Dedifferentiated amniotic fluid mesenchymal stem cell (primary cell): ENCODE data around the gene TIMM22.

ENCODE experiments used
- DNase-seq: peaks from one replicate; pipeline ENCODE4 v3.0.0-alpha.2; 2016; ENCODE audit errors: extremely low spot score

The TIMM22 gene

DNA sequence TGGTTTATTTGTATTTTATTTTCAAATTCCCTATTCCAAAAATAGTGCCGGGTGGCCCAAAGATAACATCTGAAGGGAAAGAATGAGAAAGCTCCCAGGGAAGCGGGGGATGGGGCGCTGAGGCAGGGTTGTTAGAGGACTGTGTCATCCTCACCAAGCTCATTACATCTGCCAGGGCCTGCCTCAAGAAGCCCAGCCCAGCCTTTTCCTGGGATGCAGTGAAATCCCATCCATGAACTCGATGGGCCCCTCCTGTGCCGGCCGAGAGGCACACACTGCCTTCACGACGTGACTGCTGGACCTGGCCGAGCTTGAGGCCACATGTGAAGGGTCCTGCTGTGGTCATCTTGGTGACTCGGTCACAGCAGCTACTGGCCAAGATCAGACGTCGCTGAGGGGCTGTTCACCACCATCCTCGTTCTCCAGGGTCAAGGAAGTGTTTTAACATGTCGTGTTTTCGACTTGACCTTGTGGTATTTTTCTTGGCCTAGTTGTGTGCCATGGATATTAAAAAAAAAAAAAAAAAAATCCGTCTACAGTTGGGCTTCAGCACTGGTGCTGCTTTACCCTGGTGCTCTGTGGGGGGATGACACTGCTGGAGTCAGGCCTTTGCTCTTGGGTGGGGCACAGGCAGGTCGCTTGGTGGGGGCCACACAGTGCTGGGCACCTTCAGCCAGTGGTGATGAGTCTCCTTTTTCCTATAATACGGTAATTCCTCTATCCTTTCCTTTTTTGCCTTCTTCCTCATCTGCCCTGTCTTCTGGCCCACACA is 4.9 kb downstream of the TIMM22 start:
- no peak for DNase-seq

GRCh38 chr17:1002412-1002753 is 5.5 kb downstream of the TIMM22 start:
- DNase-seq, result no peak

- peak; percentile 68 for DNase-seq
Measured at GRCh38 chr17:1002771-1003555, 6.0 kb downstream of the TIMM22 start.

DNA sequence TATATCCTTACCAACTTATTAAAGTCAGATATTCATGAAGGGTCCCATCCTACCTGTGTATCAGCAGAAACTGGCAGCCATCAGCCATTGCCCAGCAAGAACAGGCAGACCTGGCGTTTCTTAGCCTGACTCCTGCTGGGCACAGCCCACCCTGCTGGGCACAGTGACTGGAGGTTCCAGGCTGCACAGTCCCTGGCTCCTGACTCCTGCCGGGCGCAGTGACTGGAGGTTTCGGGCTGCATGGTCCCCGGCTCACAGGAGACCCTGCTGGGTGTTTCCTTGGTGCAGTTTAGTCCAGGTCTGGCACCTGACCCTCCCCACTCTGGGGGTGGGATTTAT is 6.7 kb downstream of the TIMM22 start:
- DNase-seq, result no peak

- no peak for DNase-seq
Measured at GRCh38 chr17:1003972-1004768, 7.2 kb downstream of the TIMM22 start.

DNA sequence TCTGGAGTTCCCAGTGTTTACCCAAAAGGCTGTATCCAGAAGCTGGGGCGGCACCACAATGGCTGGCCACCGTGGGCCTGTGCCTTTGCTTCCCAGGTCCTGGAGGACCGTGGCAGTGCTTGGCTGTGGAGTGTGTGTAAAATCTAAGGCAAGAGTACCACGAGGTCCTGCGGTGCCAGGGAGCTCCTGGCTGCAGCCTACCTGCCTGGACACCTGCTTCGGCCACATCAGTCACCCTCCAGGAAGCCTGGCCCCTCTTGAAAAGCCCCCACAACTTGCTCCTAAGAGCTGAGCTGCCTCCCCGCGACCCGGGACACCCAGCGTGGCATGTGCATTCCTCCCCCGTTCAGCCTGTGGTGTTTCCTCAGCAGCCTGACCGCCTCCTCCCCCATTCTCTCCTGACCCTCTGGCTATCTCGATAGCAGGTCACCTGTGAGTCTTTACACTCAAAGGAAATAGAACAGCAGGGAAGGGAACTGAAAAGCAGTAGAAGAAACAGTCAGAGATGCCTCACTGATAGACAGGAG is 7.9 kb downstream of the TIMM22 start:
- DNase-seq, result no peak

DNA sequence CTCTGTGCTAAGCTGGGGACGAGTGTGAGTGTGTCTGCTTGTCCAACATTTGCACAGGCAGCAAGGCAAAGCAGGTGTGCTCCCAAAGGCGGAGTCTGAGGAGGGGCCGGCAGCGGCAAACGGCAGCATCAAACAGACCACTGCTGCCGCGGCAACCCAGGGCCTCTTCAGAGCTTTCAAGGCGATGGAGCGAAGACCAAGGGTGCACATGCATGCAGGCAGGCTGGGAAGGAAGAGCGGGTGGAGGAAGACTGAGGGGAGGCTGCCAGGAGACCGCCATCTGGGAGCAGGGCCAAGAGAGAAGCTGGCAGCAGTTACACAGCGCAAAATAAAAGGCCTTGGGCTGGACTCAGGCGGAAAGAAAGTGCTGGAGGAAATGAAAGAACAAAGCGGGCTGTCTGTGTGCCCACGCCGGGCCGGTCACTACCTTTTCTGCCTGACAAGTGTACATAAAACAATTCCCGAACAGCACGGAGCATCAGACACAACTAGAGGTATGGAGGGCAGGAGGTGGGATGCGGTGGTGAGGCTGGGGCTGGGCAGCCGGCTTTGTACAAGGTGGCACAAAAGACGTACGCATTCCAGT is 8.5 kb downstream of the TIMM22 start:
- DNase-seq, result no peak

GRCh38 chr17:1006054-1006453 is 9.1 kb downstream of the TIMM22 start:
- DNase-seq, result no peak

GRCh38 chr17:1007310-1008007 is 10.5 kb downstream of the TIMM22 start:
- DNase-seq, result no peak

GRCh38 chr17:1008008-1008761 is 11.3 kb downstream of the TIMM22 start:
- DNase-seq, result no peak

DNA sequence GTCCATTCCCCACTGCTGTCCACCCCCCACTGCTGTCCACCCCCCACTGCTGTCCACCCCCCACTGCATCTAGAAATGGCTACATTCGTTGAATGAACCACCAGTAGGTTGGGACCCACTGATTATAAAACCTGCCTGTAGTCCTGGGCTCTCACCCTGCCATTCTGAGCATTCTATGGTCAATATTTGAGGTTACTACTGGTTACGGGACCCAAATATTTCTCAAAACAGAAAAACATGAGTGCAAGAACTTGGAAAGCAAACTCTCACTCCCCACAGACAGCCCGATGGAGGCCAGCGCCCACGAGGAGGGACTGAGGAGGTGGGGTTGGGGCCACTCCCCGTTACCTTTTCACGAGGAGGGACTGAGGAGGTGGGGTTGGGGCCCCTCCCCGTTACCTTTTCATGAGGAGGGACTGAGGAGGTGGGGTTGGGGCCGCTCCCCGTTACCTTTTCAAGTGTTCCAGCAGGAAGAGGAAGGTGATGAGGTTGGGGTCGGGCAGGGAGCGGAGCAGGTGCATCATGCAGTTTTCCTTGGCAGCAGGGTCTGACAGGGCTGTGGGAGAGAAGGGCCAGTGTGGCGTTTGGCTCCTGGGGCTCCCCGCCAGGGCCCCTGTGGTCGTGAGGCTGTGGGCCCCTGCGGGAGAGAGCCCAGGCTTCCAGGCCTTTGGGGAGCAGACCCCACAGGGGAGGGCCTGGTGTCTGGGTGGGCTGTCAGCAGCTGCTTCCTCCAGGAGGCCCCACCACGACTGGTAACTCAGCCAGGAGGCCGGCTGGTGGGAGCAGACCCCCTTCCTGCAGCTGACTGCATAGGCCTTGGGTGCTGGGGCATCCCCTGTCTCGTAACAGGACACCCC is 12.5 kb downstream of the TIMM22 start:
- DNase-seq, result no peak

- DNase-seq, result no peak
Measured at GRCh38 chr17:1010086-1010450, 13.1 kb downstream of the TIMM22 start.

GRCh38 chr17:1010586-1010985 is 13.7 kb downstream of the TIMM22 start:
- no peak for DNase-seq

DNA sequence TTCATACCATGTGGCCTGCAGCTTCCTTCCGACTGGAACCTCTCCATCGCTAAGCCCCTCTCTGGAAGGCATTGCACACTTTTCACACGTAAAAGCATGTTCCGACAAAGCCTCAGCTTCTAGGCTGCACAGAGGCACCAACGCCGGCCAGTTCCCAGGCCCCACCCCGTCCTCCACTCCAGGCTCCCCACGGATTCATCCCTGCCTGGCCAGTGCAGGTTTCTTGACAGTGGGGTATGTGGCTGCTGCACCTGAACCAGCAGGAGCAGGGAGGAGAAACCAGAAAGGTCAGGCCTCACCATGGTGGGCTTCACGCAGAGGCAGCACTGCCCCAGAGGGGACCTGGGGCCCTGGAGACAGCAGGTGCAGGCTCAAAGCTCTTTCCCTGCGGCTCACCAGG is 14.2 kb downstream of the TIMM22 start:
- no peak for DNase-seq

DNA sequence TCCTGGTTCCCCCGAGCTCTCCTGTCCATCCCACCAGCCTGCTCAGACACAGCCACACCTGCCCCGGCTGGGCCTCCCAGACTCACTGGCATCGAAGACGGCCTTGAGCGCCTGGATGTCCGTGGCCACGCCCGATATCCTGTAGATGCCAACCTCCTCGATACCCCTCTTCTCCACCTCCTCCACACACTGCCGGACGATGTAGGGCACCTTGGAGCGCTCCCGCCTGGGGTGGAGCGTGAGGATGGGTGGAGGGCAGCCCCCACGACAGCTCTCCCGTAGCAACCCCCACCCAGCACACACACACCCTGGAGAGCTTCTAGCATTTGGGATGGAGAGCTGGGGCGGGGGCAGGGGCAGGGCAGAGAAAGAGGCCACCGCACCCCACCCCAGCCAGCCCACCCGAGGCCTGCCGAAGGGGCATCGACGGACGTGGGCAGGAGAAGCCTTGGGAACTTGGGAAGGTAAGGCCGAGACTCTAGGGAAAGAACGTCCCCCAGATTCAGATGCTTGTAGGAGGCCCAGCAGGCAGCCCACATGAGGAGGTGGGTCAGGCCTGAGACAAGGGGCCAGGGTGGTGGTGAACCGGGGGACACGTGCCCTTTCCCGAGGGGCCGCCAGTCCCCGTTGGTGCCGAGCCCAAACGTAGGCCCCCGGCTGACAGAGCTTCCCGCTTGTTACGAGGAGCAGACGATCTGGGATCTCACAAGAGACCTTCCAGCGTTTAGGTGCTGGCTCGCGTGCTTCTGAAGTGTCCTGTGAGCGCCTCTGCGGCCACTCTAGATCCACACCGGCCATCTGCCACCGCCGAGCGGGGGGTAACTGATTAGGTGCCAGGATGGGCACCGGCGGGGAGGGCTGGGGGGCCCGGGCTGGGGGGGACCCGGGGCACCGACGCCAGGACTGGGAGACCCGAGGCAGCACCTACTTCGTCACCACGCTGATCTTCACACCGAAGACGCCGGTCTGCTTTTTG is 15.1 kb downstream of the TIMM22 start:
- no peak for DNase-seq

- DNase-seq, result no peak
Measured at GRCh38 chr17:1012823-1013728, 16.1 kb downstream of the TIMM22 start.

DNA sequence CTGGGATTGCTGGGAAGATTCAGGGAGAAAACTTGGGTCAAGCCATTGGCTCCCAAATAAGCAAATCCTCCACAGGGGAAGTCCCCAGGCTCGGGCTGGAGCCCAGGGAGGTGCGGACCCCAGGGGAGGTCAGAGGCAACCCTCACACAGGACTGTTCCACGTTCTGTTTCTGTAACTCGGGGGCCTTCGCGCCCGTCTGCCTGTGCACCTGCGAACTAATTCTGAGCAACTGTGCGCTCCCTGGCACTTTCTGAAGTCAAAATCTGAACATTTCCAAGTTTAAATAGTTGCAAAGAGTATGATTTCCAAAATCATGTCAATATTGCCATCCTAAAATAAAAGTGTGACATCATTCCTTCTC is 16.8 kb downstream of the TIMM22 start:
- no peak for DNase-seq

- DNase-seq, result no peak
Measured at GRCh38 chr17:1018547-1018946, 21.6 kb downstream of the TIMM22 start.
